GM23248 (cell line): ENCODE measurements around the gene MT1F.

Source experiments
- EZH2 ChIP-seq: fragments of 200-600 bp; sonication (generic); IDR thresholded peaks from 2 replicates; pipeline ENCODE4 v1.6.1; 2018; ENCODE audit warnings: antibody characterized with exemption, mild to moderate bottlenecking; ENCODE audit not compliant: insufficient read depth, poor library complexity, severe bottlenecking
- EZH2phosphoT487 ChIP-seq: fragments of 200-600 bp; sonication (generic); IDR thresholded peaks from 2 replicates; pipeline ENCODE4 v1.6.1; 2018; ENCODE audit warnings: antibody characterized with exemption, moderate library complexity, mild to moderate bottlenecking, low read depth; ENCODE audit not compliant: insufficient read depth

- TF ChIP-seq EZH2 (no peak), EZH2phosphoT487 (no peak)
Measured at GRCh38 chr16:56632156-56632847, 25.5 kb upstream of the MT1F start, which contains the start of gene MT1M.
